ENCODE data around the gene CFAP92. TPM values are rescaled to one million over a fixed set of nuclear protein-coding genes. Genes with fewer than 3 reads are reported as not detected.

CFAP92 gene
- total RNA-seq, 4 donors from 2014 or later = 1.5 to 2.4 (median 1.7) TPM; not detected in 1

DNA sequence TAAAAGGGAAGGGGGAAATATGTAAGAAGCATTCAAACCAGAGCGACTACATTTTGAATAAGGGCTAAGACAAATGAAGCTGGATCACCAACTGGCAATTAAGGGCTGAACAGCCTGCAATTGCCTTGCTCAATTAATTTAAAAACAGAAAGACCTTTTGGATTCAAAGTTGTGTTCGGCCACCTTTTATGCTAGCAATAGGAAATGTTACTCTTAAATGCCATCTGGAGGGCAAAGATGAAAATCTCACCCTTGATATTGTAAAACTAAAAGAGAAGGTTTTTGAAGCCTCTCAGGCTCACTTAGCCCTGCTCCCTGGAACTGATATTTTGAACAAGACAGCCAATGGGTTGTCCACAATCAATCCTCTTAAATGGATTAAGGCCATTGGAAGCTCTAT is 70.3 kb downstream of the CFAP92 start:
- Histone ChIP-seq H3K27me3 (no peaks in the 10 kb centered on the region), H3K9me3 (peaks cover 0 to 8% (median 1%) of the 10 kb centered on the region in 4 donors), H3K27ac (peak overlapping the region in 1 of 4 donors; percentile 42), H3K4me1 (peaks cover 0 to 8% (median 0%) of the 10 kb centered on the region in 4 donors), H3K4me3 (no peak overlapping the region), H3K36me3 (no peaks in the 10 kb centered on the region)
- TF ChIP-seq POLR2A (IDR thresholded peaks at IDR 0.05) = no peak
- TF ChIP-seq, protein P1, sequence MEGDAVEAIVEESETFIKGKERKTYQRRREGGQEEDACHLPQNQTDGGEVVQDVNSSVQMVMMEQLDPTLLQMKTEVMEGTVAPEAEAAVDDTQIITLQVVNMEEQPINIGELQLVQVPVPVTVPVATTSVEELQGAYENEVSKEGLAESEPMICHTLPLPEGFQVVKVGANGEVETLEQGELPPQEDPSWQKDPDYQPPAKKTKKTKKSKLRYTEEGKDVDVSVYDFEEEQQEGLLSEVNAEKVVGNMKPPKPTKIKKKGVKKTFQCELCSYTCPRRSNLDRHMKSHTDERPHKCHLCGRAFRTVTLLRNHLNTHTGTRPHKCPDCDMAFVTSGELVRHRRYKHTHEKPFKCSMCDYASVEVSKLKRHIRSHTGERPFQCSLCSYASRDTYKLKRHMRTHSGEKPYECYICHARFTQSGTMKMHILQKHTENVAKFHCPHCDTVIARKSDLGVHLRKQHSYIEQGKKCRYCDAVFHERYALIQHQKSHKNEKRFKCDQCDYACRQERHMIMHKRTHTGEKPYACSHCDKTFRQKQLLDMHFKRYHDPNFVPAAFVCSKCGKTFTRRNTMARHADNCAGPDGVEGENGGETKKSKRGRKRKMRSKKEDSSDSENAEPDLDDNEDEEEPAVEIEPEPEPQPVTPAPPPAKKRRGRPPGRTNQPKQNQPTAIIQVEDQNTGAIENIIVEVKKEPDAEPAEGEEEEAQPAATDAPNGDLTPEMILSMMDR (IDR thresholded peaks at IDR 0.05) = no peak
- no peak for DNase-seq

DNA sequence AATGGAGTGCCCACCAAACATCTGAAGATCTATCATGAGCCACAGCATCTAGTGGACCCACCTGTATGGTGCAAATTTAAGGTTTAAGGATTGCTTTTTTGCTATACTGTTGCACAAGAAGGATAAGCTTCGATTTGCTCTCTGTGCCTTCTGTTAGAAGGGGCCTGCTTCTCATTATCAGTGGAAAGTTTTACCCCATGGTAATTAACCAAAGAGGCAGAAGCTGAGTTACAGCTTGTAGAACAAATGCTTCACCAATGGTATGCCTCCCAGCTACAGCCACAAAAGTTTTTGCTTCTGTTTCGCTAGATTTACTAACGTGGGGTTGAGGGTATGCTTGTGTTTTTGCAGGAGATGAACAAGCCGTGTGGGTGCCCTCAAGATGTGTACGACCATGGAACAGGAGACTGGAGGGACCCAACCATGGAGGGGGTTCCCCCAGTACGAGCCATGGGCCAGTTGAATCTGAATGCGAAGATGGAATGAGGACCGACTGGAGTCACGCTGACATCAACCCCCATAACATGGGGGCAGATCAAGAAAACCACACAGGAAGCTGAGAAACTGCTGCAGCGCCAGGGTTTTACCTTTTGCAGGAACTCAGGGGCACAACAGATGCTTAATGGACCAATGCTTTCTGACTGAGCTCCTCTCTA is 70.9 kb downstream of the CFAP92 start:
- Histone ChIP-seq H3K36me3 (no peaks in the 10 kb centered on the region), H3K4me1 (peaks cover 0 to 8% (median 0%) of the 10 kb centered on the region in 4 donors), H3K27me3 (no peaks in the 10 kb centered on the region), H3K27ac (peak overlapping the region in 1 of 4 donors; percentile 42), H3K9me3 (peaks cover 0 to 8% (median 1%) of the 10 kb centered on the region in 4 donors), H3K4me3 (no peak overlapping the region)
- TF ChIP-seq POLR2A (IDR thresholded peaks at IDR 0.05) = no peak
- TF ChIP-seq, protein P1 (IDR thresholded peaks at IDR 0.05) = no peak
- DNase-seq = peak in 2 of 3 donors; percentile 42 to 52

DNA sequence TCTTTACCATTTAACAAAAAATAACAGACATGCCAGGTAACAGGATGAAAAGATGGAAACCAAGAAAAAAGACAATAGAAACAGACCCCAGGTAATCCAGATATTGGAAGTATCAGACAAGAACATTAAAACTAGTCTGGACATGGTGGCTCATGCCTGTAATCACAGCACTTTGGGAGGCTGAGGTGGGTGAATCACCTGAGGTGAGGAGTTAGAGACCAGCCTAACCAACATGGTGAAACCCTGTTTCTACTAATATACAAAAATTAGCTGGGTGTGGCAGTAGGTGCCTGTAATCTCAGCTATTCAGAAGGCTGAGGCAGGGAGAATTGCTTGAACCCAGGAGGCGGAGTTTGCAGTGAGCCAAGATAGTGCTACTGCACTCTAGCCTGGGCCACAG is 73.9 kb downstream of the CFAP92 start:
- Histone ChIP-seq H3K36me3 (peaks cover 0 to 10% (median 0%) of the 10 kb centered on the region in 3 donors), H3K4me3 (no peak overlapping the region), H3K9me3 (peaks cover 0 to 8% (median 1%) of the 10 kb centered on the region in 4 donors), H3K4me1 (peaks cover 0 to 8% (median 0%) of the 10 kb centered on the region in 4 donors), H3K27me3 (no peaks in the 10 kb centered on the region), H3K27ac (no peak overlapping the region)
- peak in 1 of 3 donors; percentile 21 for DNase-seq
- TF ChIP-seq, protein P1 (IDR thresholded peaks at IDR 0.05) = no peak
- TF ChIP-seq POLR2A (IDR thresholded peaks at IDR 0.05) = no peak

DNA sequence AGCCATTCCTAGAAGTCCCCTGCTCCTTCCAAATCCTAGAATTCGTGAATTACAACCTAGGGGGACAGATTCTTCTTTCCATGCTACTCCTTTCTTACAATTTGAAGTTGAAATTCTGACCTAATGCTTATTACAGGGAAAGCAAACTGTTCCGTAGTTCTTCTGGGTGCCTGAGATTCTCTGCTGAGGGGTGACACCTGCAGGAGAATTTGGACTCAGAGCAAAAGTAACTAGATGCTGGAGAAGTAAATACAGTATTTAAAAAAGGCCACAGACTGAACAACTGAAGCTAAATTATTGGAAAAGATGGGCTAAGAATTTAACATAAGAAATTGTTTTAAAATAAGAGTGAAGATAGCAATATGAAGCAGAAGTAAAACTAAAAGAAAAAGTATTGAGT is 76.6 kb downstream of the CFAP92 start:
- Histone ChIP-seq H3K4me1 (no peaks in the 10 kb centered on the region), H3K4me3 (no peak overlapping the region), H3K9me3 (peaks cover 0 to 8% (median 1%) of the 10 kb centered on the region in 4 donors), H3K27me3 (no peaks in the 10 kb centered on the region), H3K27ac (no peak overlapping the region), H3K36me3 (peaks cover 0 to 37% (median 0%) of the 10 kb centered on the region in 3 donors)
- DNase-seq = peak in 1 of 3 donors; percentile 30
- TF ChIP-seq, protein P1 (IDR thresholded peaks at IDR 0.05) = peak in 2 of 6 experiments; percentile 14 to 34
- no peak for TF ChIP-seq POLR2A (IDR thresholded peaks at IDR 0.05)

DNA sequence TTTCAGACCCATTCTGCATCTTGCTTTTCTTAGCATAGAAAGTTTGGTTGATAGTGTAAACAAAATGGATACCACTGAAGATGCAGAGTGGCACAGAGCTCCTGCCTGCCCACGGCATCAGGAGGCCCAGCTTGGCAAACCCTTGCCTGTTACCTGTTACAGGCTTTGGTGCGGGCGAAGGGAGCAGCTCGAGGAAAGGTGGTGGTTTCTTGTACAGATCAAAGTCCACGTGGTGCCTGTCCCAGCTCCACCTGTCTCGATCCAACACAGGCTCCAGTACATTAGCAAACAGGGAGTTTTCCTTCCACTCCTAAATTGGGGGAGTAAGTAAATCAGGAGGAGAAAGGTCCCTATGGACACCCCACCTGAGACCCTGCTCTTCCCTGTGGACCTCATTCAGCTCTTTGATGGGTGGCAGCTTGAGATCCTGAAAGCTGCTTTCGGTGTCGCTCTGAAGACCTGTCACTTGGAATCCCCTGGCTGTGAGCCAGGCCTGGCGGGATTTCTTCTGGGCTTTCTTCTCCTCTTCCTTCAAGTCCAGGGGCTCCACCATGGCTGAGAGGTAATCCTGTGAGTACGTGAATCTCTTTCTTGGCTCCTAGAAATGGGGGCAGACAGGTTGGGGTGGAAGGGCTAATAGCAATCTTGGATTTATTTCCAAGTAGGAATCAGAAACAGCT is 78.8 kb downstream of the CFAP92 start:
- H3K9me3 ChIP-seq = no peaks in the 10 kb centered on the region
- H3K27ac ChIP-seq = no peak overlapping the region
- no peaks in the 10 kb centered on the region for H3K27me3 ChIP-seq
- no peak for DNase-seq
- no peaks in the 10 kb centered on the region for H3K4me1 ChIP-seq
- no peak overlapping the region for H3K4me3 ChIP-seq
- TF ChIP-seq, protein P1 (IDR thresholded peaks at IDR 0.05) = no peak
- no peak for TF ChIP-seq POLR2A (IDR thresholded peaks at IDR 0.05)
- peaks cover 0 to 59% (median 0%) of the 10 kb centered on the region in 3 donors for H3K36me3 ChIP-seq

Data from Peyer's patch (tissue), 4 donors.